ENCODE results near the gene TLE2. TPM values are rescaled to one million over a fixed set of nuclear protein-coding genes. Genes with fewer than 3 reads are reported as not detected.
A peak's percentile ranks its signal among the peaks of the same experiment; 100 is the strongest.
"Not testable (repeated sequence)": the region's sequence is repeated elsewhere in the genome, so short reads cannot be mapped to it uniquely, and the experiment has no call there.

Gene TLE2
- total RNA-seq, 2 experiments from 2014 or later, result 0.47 to 1.0 TPM

- Mint-ChIP-seq H3K9me3 (ENCODE audit: low read depth) (no peaks in the 10 kb centered on the region), H3K27ac (no peak overlapping the region), H3K4me1 (peaks cover 6% of the 10 kb centered on the region), H3K4me3 (no peak overlapping the region), H3K27me3 (no peaks in the 10 kb centered on the region), H3K36me3 (peaks cover 22% of the 10 kb centered on the region)
- CTCF ChIA-PET, result interaction anchor here (0.5 to 4.8 kb wide), 6 partner anchors 14 to 318 kb away, joined by 3 to 20 read pairs (median 4); no protein-coding TSS in a partner anchor
- DNase-seq (no peak), ATAC-seq (no peak)
These were observed 24.1 kb upstream of the TLE2 start for GRCh38 chr19:3053218-3053621.

- H3K27me3 Mint-ChIP-seq; ATAC-seq; H3K4me3 Mint-ChIP-seq; H3K9me3 Mint-ChIP-seq (ENCODE audit: low read depth); H3K4me1 Mint-ChIP-seq; H3K27ac Mint-ChIP-seq; DNase-seq; H3K36me3 Mint-ChIP-seq: not testable (repeated sequence)
- CTCF ChIA-PET, result interaction anchor here (4.8 kb wide), 1 partner anchor 54 kb away, joined by 20 read pairs; no protein-coding TSS in a partner anchor
These were observed 20.9 kb upstream of the TLE2 start for GRCh38 chr19:3050016-3050415.

- H3K4me1 Mint-ChIP-seq, result peaks cover 4% of the 10 kb centered on the region
- H3K27ac Mint-ChIP-seq, result no peak overlapping the region
- peaks cover 8% of the 10 kb centered on the region for H3K27me3 Mint-ChIP-seq
- DNase-seq (no peak), ATAC-seq (no peak)
- CTCF ChIA-PET, result no interaction called here
- H3K9me3 Mint-ChIP-seq (ENCODE audit: low read depth), result no peaks in the 10 kb centered on the region
- no peak overlapping the region for H3K4me3 Mint-ChIP-seq
- peaks cover 1% of the 10 kb centered on the region for H3K36me3 Mint-ChIP-seq
These were observed 20.0 kb upstream of the TLE2 start for GRCh38 chr19:3049089-3049488.

GRCh38 chr19:3048190-3048533, 19.1 kb upstream of the TLE2 start:
- Mint-ChIP-seq H3K9me3 (ENCODE audit: low read depth) (no peaks in the 10 kb centered on the region), H3K27ac (no peak overlapping the region), H3K4me1 (peaks cover 4% of the 10 kb centered on the region), H3K27me3 (peaks cover 8% of the 10 kb centered on the region), H3K4me3 (no peak overlapping the region), H3K36me3 (no peaks in the 10 kb centered on the region)
- DNase-seq (no peak), ATAC-seq (no peak)
- CTCF ChIA-PET, result interaction anchor here (0.7 kb wide), 1 partner anchor 86 kb away, joined by 3 read pairs; no protein-coding TSS in a partner anchor

GRCh38 chr19:3047496-3048189, 18.6 kb upstream of the TLE2 start:
- peak; percentile 73 for ATAC-seq
- H3K4me1 Mint-ChIP-seq, result peaks cover 4% of the 10 kb centered on the region
- peak overlapping the region; percentile 59 for H3K4me3 Mint-ChIP-seq
- H3K27ac Mint-ChIP-seq, result no peak overlapping the region
- CTCF ChIA-PET, result interaction anchor here (0.7 kb wide), 1 partner anchor 85 kb away, joined by 3 read pairs; no protein-coding TSS in a partner anchor
- peaks cover 8% of the 10 kb centered on the region for H3K27me3 Mint-ChIP-seq
- H3K9me3 Mint-ChIP-seq (ENCODE audit: low read depth), result no peaks in the 10 kb centered on the region
- no peaks in the 10 kb centered on the region for H3K36me3 Mint-ChIP-seq
- peak; percentile 59 for DNase-seq

GRCh38 chr19:3046698-3047495, 17.8 kb upstream of the TLE2 start:
- Mint-ChIP-seq H3K27ac (no peak overlapping the region), H3K27me3 (peaks cover 8% of the 10 kb centered on the region), H3K4me3 (no peak overlapping the region), H3K36me3 (no peaks in the 10 kb centered on the region), H3K9me3 (ENCODE audit: low read depth) (no peaks in the 10 kb centered on the region), H3K4me1 (peaks cover 4% of the 10 kb centered on the region)
- DNase-seq (no peak), ATAC-seq (no peak)
- CTCF ChIA-PET, result no interaction called here

- H3K4me1 Mint-ChIP-seq, result peaks cover 4% of the 10 kb centered on the region
- H3K4me3 Mint-ChIP-seq, result no peak overlapping the region
- peaks cover 8% of the 10 kb centered on the region for H3K27me3 Mint-ChIP-seq
- no peaks in the 10 kb centered on the region for H3K36me3 Mint-ChIP-seq
- H3K9me3 Mint-ChIP-seq (ENCODE audit: low read depth), result no peaks in the 10 kb centered on the region
- ATAC-seq (no peak), DNase-seq (no peak)
- CTCF ChIA-PET, result interaction anchor here (0.7 kb wide), 1 partner anchor 96 kb away, joined by 3 read pairs; no protein-coding TSS in a partner anchor
- H3K27ac Mint-ChIP-seq, result no peak overlapping the region
These were observed 17.0 kb upstream of the TLE2 start for GRCh38 chr19:3045885-3046697.

GRCh38 chr19:3045191-3045590, 16.1 kb upstream of the TLE2 start:
- Mint-ChIP-seq H3K27ac (no peak overlapping the region), H3K27me3 (peaks cover 8% of the 10 kb centered on the region), H3K4me1 (peaks cover 4% of the 10 kb centered on the region), H3K4me3 (no peak overlapping the region), H3K36me3 (no peaks in the 10 kb centered on the region), H3K9me3 (ENCODE audit: low read depth) (no peaks in the 10 kb centered on the region)
- DNase-seq (no peak), ATAC-seq (no peak)
- CTCF ChIA-PET, result interaction anchor here (1.0 kb wide), 1 partner anchor 10 kb away, joined by 3 read pairs; no protein-coding TSS in a partner anchor

GRCh38 chr19:3042621-3043267, 13.7 kb upstream of the TLE2 start:
- no peak overlapping the region for H3K4me3 Mint-ChIP-seq
- ATAC-seq (no peak), DNase-seq (no peak)
- H3K4me1 Mint-ChIP-seq, result peaks cover 3% of the 10 kb centered on the region
- H3K9me3 Mint-ChIP-seq (ENCODE audit: low read depth), result no peaks in the 10 kb centered on the region
- peaks cover 7% of the 10 kb centered on the region for H3K27me3 Mint-ChIP-seq
- no peaks in the 10 kb centered on the region for H3K36me3 Mint-ChIP-seq
- H3K27ac Mint-ChIP-seq, result no peak overlapping the region
- CTCF ChIA-PET, result no interaction called here

- CTCF ChIA-PET, result no interaction called here
- Mint-ChIP-seq H3K4me3 (no peak overlapping the region), H3K9me3 (ENCODE audit: low read depth) (no peaks in the 10 kb centered on the region)
These were observed 12.9 kb upstream of the TLE2 start for GRCh38 chr19:3041761-3042620.

GRCh38 chr19:3041327-3041726, 12.2 kb upstream of the TLE2 start:
- H3K4me3 Mint-ChIP-seq, result no peak overlapping the region
- CTCF ChIA-PET, result no interaction called here
- no peak for DNase-seq
- no peak overlapping the region for H3K27ac Mint-ChIP-seq
- ATAC-seq, result no peak
- no peaks in the 10 kb centered on the region for H3K9me3 Mint-ChIP-seq (ENCODE audit: low read depth)
- peaks cover 2% of the 10 kb centered on the region for H3K4me1 Mint-ChIP-seq
- H3K27me3 Mint-ChIP-seq, result peaks cover 3% of the 10 kb centered on the region
- H3K36me3 Mint-ChIP-seq, result no peaks in the 10 kb centered on the region

More at GRCh38 chr19:3041761-3042620, 12.9 kb upstream of the TLE2 start:
- Mint-ChIP-seq H3K27ac (no peak overlapping the region), H3K27me3 (peaks cover 3% of the 10 kb centered on the region), H3K36me3 (no peaks in the 10 kb centered on the region), H3K4me1 (no peaks in the 10 kb centered on the region)
- ATAC-seq, result no peak
- no peak for DNase-seq

GRCh38 chr19:3039641-3040077, 10.6 kb upstream of the TLE2 start:
- H3K4me1 Mint-ChIP-seq, result peaks cover 10% of the 10 kb centered on the region
- no peaks in the 10 kb centered on the region for H3K36me3 Mint-ChIP-seq

More at GRCh38 chr19:3039641-3040077, 10.6 kb upstream of the TLE2 start:
- DNase-seq, result no peak
- Mint-ChIP-seq H3K4me3 (no peak overlapping the region), H3K27me3 (no peaks in the 10 kb centered on the region), H3K9me3 (ENCODE audit: low read depth) (no peaks in the 10 kb centered on the region), H3K27ac (no peak overlapping the region)
- CTCF ChIA-PET, result interaction anchor here (1.2 to 4.5 kb wide), 3 partner anchors 13 to 89 kb away, joined by 3 to 28 read pairs (median 6); no protein-coding TSS in a partner anchor
- no peak for ATAC-seq

Measured in activated CD8-positive, alpha-beta memory T cell treated with anti-CD3 and anti-CD28 coated beads, Interleukin-2, amount 10 ng/mL, durations not matched to agents 7 days and 5 days (primary cell).